GM21528 (cell line): Measurements from ENCODE around the gene ZBTB39.
"Not testable (repeated sequence)": the region's sequence is repeated elsewhere in the genome, so short reads cannot be mapped to it uniquely, and the experiment has no call there.

Experiments
- ATAC-seq: cut with Tn5 transposase; IDR thresholded peaks from one replicate; pipeline ENCODE4 v1.9.1; 2021; ENCODE audit warnings: mild to moderate bottlenecking, moderate library complexity; ENCODE audit not compliant: unreplicated experiment, low FRiP score

The ZBTB39 gene

GRCh38 chr12:57033431-57033830, 27.1 kb upstream of the ZBTB39 start:
- no peak for ATAC-seq

DNA sequence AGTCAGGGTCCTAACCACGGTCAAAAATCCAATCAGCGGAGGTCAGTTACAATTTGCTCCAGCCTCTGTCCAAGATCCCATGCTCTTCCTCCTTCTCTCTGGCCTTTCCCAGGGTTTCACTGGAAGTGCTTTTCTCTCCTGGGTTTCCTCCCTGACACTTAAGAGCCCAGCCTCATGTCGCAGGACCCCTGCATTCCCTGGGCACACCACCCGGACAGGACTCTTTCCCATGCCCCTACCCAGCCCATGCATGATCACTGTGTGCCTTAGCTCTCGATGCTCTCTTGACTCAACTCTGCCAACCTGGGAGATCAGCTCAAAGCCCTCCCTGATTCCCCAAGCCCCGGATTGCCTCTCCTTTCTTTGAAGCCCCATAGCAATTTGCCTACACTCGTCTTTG, 25.4 kb upstream of the ZBTB39 start:
- no peak for ATAC-seq

GRCh38 chr12:57031138-57031725, 24.9 kb upstream of the ZBTB39 start:
- ATAC-seq = no peak

DNA sequence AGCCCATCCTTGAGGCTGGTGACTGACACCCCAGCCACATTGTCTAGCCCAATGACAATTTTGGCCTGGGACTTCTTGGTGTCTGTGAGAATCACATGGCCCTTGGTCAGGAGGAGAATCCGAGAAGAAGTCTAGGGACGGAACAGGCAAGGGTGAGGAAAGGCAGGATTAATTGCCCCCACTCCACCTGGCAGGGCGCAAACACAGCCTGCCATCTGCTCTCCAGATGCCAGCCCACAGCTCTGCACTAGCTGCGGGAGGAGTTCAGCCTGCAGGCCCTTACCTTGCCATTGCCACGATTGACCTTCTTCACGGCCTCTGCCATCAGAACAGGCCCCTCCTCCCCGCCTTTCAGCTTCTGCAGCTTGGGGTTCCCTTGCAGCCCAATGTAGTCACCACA, 23.1 kb upstream of the ZBTB39 start:
- no peak for ATAC-seq

- no peak for ATAC-seq
Observed at GRCh38 chr12:57027805-57028153, 21.4 kb upstream of the ZBTB39 start.

- ATAC-seq = no peak
Observed at GRCh38 chr12:57027011-57027804, 20.9 kb upstream of the ZBTB39 start.

- ATAC-seq = no peak
Observed at GRCh38 chr12:57025196-57025595, 18.9 kb upstream of the ZBTB39 start.

DNA sequence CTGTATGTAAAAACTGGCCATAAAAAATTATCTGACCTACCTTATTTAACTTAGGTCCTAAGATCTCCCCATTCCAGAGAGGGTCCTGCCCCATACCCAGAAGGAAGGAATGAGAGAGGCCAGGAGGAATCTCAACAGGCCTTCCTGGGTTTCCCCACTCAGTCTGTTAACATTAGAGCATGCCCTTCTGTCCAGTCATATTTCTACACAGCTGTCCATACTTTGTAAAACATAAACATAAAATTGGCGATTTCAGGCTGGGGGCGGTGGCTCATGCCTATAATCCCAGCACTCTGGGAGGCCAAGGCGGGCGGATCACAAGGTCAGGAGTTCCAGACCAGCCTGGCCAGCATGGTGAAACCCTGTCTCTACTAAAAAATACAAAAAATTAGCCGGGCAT, 16.0 kb upstream of the ZBTB39 start:
- not testable (repeated sequence) for ATAC-seq

GRCh38 chr12:57019983-57020719, 13.8 kb upstream of the ZBTB39 start:
- no peak for ATAC-seq

DNA sequence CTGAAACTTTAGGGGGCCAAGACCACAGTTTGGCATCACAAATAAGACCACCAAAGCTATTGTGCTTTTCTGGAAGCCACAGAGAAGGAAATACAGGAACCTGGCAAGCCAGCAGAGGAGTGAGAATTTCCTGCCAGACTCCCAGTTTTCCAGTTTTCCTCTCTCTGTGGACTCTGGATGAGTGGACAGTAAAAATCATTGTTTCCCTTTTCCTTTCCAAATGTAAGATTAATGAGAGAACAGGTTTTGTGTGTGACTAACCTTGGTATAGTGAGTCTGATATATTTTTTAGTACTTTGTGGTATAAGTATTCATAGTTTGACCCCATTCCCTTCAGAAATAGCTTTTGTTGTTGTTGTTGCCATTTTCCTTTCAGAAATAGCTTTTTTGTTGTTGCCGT, 12.6 kb upstream of the ZBTB39 start:
- no peak for ATAC-seq

DNA sequence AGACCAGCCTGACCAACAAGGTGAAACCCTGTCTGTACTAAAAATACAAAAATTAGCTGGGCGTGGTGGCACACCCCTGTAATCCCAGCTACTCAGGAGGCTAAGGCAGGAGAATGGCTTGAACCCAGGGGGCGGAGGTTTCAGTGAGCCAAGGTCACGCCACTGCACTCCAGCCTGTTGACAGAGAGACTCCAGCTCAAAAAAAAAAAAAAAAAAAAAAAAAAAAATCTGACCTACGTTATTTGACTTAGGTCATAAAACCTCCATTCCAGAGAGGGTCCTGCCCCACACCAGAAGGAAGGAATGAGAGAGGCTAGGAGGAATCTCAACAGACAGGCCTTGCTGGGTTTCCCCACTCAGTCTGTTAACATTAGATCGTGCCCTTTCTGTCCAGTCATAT, 12.0 kb upstream of the ZBTB39 start:
- not testable (repeated sequence) for ATAC-seq

DNA sequence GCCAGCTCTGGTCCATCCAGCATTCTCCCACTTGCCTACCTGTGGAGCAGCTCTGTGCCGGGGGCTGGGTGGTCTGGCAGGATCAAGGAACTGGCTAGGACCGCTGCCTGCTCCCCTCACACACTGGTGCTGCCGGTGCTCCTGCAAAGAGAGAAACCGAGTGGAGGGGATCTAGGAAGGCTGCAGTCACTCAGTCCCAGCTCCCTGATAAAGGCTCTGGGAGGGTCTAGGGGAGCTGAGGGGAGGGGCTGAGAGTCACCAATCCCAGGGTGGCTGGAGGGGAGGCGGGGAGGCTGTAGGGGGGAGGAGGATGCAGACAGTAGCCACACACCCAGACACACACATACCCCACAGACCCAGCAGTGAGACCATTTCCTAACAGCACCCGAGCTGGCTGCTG, 10.0 kb upstream of the ZBTB39 start, which contains the start of gene TAC3:
TSS of gene TAC3 (minus strand) at position 182 of the 400 bp plus-strand sequence. CDS start 732 bp downstream, outside the sequence.
- ATAC-seq = no peak

GRCh38 chr12:57012600-57013465, 6.5 kb upstream of the ZBTB39 start:
- ATAC-seq = no peak

- no peak for ATAC-seq
Observed at GRCh38 chr12:57011438-57012424, 5.4 kb upstream of the ZBTB39 start.

DNA sequence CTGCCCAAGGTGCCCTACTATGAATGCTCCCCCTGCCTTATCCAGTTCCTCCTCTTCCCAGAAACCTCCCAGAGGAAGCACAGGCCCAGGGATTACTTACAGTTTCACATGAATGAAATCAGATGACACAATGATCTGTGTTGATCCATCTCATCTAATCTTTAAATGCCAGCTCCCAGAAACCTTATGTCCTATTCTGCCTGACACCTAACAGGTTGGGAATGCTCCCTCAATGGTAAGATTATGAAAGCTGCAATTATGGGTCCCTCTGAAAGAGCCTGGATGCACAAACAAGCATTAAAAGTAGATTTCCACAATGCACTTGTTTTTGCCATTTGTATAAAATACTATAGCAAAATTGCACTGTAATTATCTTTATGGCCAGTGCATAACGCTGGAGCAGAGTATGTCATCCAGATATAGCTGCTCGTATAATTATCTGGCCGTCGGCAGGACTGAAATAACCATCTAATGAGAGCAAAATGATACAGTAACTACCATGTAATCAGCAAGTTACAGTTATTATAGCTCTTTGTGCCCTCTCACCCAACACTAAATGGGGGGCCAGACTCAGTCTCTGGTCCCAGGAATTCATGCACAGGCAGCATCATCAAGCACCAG, 4.4 kb upstream of the ZBTB39 start:
- ATAC-seq = no peak

- no peak for ATAC-seq
Observed at GRCh38 chr12:57009949-57010626, 3.7 kb upstream of the ZBTB39 start.

DNA sequence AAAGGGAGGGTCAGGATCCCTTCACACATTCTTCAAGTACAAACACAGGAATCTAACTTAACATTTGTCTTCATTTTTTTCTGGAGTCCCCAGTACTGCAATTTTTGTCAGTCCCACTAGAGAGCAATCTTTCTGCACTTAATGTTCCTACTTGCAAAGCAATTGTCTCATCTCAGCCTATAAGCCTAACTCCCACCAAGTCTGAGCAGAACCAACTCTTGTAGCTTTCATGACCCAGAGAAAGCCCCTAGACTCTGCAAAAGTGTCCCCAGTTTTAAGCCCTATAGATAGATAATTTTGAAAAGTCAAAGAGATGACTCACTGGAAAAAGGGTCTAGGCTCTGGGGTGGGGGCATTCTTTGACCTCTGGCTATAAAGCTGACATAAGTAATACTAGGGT, 1.8 kb upstream of the ZBTB39 start:
- no peak for ATAC-seq

DNA sequence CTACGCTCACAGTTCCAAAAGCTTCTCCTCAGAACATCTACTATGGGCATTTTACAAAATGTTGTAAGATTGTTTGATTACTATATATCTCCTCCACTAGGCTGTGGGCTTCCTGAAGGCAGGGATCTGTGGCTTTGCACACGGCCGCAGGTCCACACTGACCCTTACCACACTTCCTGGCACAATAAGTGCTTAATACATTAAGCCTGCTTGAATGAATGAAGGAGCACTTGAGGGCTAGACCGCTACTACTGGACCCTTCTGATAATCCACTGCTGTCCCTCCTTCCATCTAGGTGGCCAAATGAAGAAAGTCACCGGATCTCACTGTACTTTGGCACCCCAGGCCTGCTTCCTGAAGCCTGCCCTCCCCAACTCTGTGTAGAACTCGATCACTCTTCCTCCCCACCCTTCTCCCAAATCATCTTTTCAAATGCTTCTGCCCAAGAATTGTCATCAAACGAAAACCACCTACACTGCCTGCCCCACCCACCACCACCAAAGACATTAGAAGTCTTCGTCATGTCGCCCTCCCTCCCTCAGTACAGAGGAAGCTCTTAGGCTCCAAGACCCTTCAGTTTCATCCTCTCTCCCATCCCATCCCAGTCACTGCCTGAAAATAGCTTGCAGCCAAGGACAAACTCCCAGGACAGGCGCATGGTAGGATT, 596 bp upstream of the ZBTB39 start:
- ATAC-seq = peak; percentile 9
